ENCODE measurements around the gene TMA7.

Gene TMA7

DNA sequence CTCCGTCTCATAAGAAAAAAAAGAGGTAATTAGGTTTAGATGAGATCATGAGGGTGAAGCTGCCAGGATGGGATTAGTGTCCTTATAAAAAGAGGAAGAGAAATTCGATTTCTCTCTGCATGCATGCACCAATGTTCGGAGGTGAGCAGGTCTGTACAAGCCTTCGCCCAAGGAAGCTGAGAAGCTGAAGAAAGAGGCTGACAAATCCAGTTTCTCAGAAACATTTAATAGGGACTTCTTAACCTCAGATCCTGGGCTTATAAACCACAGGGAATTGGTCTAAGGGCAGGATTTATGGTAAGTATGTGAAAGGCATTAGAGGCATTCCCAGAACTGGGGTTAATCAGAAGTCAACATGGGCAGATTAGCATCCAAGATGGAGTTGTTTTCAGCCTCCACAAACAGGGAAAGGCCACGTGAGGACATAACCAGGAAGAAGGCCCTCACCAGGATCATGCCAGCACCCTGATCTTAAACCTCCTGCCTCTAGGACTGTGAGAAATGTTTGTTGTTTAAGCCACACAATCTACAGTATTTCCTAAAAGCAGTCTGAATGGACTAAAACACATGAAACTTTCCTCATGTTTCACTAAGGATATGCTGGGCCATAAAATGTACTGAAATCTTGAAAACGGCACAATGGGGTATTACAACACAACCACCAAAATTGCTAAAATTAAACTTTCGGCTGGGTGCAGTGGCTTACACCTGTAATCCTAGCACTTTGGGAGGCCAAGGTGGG is 52.6 kb downstream of the TMA7 start:
- in situ Hi-C loops (cut with MboI; ENCODE audit: low sequenced_read_pairs) = no loop called here

DNA sequence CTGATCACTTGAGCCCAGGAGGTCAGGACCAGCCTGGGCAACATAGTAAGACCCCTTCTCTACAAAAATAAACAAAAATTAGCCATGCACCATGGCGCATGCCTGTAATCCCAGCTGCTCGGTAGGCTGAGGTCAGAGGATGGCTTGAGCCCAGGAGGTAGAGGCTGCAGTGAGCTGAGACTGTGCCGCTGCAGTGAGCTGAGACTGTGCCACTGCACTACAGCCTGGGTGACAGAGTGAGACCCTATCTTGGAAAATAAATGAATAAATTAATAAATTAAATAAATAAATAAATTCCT is 53.1 kb downstream of the TMA7 start:
- in situ Hi-C loops (cut with MboI; ENCODE audit: low sequenced_read_pairs) = no loop called here

Data from HL-60/S4 treated with phorbol 12-myristate 13-acetate at 8.2 ng/mL for 4 days and 3 days (cell line).